ENCODE measurements around the gene PLEKHB2.

Gene PLEKHB2

DNA sequence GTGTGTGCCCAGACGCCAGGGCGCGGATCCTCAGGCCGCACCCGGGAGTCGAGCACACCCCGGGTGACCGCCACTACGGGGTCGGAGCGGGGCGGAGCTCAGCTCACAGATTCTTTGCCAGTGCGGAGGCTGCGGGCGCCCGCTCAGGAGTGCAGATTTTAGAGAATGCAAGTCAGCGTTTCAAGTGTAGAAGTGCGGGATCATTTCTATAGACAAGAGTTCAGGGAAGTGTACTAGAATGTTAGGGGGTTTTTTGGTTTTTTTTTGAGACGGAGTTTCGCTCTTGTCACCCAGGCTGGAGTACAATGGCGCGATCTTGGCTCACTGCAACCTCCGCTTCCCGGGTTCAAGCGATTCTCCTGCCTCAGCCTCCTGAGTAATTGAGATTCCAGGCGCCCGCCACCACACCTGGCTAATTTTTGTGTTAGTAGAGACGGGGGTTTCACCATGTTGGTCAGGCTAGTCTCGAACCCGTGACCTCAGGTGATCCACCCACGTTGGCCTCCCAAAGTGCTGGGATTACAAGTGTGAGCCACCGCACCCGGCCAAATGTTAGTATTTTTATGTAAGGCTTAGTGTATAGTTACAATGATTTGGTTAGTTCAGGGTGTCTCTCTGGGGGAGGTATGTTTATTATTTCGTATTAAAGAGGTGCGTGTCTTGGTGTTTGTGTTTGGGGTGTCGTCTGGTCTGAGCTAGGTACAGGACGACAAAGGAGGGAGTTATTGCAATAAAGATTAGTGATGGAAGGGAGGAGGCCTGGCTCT lies 11.3 kb upstream of the PLEKHB2 start:
- DNase-seq, result peak in 1 of 2 donors; percentile 78

DNA sequence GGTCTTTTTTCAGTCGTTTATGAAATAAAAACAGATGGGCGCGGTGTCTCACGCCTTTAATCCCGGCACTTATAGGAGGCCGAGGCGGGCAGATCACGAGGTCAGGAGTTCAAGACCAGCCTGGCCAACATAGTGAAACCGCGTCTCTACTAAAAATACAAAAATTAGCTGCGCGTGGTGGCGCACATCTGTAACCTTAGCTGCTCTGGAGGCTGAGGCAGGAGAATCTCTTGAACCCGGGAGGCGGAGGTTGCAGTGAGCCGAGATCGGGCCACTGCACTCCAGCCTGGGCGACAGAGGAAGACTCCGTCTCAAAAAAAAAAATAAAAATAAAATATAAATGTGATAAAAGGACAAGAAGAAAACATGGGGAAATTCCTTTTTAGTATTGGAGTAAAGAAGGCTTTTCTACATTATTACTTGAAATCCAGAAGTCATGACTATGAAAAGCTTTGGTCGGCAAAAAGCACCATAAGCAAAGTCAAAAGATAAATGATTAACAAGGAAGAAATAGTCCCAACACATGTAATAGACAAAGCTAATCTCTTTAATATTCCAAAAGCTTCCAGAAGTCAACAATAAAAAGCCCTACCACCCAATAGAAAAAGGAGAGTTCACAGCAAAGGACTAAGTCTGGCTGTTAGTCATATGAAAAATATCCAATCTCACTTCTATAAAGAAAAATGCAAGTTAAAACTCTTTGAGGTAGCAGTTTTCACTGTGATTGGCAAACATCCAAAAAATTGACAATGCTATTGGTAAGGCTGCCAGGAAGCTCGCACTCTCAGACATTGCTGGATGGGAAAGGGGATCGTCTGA lies 10.5 kb upstream of the PLEKHB2 start:
- DNase-seq, result no peak

DNA sequence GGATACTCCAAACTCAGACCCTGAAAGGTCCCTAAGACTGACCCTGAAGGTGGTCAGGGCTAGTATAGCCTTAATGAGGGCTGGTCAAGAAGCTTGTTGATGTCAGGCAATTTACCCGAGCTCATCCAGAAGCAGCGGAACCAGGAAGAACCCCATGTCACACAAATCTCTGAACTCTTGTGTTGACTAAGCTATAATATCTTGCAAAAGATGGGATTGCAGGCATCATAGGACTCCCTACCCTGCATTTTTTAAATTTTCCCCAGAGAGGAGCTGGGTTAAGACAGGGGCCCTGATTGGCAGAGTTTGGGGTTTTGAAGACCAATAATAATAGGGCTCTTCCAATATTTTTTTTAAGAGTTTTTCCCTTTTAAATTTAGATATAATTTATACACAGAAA lies 2.0 kb upstream of the PLEKHB2 start:
- peak; percentile 52 to 66 for DNase-seq

DNA sequence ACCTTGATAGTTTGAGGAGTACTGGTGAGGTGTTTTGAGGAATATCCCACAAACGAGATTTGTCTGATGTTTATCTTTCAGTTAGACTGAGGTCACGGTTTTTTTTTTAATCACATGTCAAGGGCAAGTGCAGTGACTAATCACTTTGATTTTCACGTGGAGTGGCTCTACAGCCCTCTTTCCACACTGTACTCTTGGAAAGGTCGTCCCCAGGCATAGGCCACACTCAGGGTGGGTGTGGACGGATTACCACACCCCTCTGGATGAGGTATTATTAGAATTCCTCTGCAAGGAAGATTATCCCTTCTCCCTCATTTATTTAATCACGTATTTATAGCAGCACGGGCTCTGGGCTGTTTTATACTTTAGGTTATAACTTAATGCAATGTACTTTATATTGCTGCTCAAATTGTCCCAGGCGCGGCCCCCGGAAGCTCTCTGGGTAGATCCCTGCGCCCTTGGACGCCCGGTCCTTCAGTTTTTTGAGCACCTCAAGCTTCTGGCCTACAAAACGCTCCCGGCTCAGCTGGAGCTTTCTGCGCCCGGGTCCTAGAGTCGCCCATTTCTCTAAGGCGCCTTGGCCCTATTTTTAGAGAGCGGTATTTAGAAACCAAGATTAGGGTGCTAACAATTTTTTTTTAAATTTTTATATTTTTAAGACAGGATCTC lies 515 bp upstream of the PLEKHB2 start:
- peak; percentile 93 for DNase-seq

DNA sequence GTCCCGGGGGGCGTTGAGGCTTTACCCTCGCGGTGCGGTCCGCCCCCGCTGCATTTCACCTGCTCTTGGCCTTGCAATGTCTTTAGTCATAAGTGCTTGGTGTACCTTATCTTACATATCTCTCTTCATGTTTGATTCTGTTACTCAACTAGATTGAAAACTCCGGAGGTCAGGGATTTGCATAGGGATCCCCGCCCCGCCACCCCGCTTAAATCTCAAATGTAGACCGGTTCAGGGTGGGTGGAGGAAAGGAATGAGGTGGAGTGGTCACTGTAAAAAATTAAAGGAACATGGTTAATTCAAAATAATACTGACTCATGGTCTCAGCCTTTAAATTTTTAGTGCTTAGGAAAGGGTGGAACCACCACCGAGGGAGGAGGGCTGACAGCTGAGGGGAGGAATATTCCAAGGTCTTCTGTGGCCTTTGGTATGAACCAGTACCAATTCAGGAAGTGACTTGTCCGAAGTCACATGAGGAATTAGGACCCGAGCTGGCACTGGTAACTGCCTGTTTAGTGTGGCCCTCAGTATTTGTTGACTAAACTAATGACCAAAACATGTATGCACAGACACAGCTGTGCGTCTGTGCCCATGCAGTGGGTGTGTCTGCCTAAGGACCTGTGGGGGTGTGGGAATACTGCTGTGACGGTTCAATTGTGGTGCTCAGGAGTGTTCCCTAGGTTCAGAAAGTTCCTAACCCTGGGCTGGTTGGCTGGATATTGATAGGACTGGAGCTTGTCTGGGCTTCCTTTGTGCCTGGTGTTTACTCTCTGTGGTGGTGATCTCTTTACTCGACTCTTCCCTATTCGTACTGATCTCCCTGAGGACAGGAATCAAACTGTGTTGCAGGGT lies 1.0 kb downstream of the PLEKHB2 start:
- DNase-seq, result peak; percentile 87 to 89

DNA sequence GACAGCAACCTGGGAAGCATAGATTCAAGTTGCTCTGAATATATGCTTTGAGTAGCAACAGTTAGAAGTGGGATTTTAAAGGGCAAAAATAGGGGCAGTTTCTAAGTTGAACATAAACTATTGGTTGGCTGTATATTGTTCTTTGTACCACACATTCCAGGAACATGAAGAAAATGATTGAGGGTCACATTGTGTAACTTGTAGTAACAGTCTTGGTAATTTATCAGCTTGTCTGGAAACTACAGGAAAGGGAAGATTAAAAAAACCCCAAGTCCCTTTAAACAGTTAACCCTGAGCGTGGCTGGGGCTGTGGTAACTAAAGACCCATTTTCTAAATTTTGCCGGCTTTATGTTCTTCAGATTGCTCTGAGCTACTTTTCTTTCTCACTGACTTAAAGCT lies 7.4 kb downstream of the PLEKHB2 start:
- no peak for DNase-seq

DNA sequence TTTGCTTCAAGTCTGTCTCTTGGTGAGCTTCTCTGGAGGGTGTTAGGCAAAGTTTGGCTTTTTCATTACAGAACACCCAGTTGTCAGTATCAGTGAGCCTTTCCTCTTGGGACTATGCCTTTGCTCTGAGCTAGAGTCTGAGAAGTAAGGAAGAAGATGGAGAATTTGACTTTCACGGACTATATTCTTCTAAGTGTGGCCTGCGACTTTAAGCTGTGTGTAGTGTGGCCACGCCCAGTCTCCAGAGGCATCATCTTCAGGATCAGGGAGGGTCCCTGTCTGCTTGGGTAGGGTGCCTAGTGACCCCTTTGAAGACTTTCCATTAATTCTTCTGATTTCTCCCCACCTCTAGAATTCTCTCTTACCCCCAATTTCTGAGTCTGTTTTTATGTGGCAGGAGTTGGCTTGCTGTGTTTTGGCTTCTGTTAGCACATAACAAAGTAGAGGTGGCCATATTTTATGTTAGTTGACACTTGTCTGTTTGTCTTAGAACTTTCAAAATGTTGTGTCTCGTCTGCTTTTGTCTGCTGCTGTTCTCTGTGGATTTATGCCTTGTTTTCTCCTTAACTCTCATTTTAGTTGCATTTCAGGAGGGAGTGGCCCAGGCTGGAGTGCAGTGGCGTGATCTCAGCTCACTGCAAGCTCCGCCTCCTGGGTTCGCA lies 8.6 kb downstream of the PLEKHB2 start:
- no peak for DNase-seq

DNA sequence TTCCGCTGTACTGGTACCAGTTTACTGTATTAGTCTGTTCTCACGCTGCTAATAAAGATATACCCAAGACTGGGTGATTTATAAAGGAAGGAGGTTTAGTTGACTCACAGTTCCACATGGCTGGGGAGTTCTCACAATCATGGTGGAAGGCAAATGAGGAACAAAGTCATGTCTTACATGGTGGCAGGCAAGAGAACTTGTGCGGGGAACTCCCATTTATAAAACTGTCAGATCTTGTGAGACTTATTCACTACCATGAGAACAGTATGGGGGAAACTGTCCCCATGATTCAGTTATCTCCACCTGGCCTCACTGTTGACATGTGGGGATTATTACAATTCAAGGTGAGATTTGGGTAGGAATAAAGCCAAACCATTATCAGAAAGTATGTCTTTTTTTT lies 9.8 kb downstream of the PLEKHB2 start:
- DNase-seq, result peak; percentile 62 to 77

DNA sequence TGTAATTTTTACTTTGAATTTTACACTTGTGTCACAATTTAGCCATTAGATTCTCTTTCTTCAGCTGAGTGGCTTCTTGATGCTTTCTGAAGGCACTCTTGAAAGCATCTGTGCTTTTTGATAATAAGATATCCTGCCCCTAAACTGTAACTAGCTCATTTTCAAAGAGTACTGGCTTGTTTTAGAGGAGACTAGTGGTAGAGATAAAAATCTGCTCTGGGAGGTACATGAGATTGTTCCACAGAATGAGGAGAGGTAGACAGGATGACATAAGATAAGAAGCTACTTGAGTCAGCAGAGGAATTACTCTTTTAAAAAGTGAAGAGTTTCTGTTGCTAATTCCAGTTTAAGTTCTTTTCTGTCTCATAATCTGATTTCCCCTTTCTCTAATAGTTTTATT lies 10.6 kb downstream of the PLEKHB2 start:
- no peak for DNase-seq

DNA sequence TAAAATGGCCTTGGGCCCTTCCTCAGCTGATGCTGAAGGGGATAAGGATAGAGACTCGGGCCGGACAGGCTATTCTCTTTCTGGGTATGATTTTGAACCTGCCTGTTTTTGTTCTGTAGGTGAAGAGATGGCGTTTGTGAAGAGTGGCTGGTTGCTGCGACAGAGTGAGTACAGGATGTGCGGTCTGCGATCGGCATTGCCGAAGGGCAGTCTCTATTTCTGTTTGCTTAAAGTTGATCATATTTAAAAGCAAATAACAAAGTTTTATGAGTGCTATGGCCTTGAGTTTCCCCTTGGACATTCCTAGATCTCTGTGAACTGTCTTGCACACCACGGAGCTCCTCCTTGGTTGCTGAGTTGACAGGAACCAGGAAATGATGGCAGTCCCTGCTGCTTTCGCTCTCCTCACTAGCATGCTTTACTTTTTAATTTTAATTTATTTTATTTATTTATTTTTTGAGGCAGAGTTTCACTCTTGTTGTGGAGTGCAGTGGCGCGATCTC lies 15.7 kb downstream of the PLEKHB2 start:
- no peak for DNase-seq

DNA sequence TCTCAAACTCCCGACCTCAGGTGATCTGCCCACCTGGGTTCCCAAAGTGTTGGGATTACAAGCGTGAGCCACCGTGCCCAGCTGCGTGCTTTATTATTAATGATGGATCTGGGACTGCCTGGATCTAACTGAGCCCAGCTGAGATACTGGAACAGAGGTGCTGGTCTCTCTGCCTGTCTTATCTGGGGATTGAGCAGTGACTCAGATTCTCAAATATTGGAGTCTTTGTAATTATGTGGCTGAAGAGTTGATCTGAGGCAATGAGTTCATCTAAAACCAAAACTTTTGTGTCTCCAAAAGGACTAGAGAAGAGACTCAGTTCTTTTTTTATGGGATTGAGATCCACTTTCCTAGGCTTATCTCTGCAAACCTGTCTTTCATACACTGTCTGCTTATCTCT lies 16.3 kb downstream of the PLEKHB2 start:
- DNase-seq, result no peak

DNA sequence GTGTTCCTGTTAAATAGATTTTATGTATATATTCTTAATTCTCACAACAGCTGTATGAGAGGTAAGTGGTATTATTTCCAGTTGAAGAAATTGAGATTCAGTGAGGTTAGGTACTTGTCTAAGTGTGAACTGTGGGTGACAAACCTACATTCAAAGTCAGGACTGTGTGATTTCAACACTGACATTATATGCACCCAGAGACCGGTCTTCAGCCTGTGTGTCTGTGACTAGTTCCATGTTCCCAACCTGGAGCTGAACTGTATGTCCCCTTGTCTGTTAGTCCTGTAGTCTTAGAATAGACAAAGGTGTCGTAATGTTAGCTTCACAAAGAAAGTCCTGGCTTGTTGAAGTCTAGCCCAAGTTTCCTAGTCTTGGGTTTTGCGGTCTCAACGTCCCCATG lies 17.4 kb downstream of the PLEKHB2 start:
- DNase-seq, result no peak

DNA sequence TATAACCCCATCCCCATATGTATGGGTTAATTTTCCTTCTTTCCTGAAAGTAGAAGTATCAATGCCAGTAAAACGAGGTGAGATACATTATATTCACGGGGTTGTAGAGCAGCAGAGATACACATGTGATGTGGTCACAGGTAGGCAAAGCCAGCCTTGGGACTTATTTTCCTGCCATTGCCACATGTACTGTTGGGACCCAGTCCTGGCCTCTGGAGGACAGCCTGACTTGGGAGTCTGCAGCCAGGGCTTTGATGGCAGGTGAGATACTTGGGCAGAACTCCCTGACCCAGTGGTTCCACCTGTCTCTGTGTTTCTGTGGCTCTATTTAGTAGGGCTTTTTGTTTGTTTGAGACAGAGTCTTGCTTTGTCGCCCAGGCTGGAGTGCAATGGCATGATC lies 18.1 kb downstream of the PLEKHB2 start:
- DNase-seq, result no peak

DNA sequence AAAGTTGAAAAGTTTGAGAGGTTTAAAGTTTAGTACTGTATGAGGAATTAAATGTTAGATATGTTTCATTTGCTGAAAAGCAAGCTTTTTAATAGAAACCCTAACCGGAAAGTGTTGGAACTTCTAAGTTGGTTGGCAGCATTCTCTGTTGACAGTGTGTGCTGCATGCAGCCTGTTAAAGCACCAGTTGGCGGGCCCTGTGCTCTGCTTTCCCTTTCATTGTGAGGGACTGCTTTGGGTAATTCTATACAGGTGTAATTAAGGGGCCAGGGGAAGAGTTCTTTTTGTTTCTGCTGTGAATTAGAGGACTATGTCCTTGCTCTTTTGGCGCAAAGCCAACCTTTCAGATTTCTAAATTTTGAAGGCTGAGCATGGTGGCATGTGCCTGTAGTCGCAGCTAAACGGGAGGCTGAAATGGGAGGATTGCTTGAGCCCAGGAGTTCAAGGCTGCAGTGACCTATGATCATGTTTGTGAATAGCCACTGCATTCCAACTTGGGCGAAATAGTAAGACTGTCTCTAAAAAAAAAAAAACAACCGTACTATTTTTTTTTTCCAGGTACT lies 20.1 kb downstream of the PLEKHB2 start:
- no peak for DNase-seq

DNA sequence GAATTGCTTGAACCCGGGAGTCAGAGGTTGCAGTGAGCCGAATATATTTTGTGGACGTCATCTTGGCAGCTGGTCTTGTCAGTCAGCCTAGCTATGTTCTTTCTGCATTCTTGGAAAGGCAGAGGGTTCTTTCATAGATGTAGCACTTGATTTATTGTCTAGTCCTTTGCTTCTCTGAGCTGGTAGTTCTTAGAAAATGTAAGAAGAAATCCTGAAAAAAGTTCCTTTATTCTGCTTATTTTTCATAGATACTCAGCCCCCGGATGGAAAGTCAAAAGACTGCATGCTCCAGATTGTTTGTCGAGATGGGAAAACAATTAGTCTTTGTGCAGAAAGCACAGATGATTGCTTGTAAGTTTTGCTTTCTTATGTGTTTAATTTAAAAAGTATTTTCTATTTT lies 21.3 kb downstream of the PLEKHB2 start:
- no peak for DNase-seq

DNA sequence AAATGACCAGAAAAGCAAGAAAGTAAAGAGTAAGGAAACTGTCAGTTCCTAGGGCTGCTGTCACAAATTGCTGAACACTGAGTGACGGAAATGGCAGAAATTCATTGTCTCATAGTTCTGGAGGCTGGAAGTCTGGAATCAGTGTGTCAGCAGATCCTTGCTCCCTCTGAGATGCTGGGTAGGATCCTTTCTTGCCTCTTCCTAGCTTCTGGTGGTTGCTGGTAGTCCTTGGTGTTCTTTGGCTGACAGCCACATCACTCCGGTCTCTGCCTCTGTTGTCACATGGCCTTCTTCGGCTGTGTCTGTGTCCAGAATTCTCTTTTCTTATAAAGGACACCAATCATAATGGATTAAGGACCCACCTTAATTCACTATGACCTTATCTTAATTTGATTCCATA lies 21.9 kb downstream of the PLEKHB2 start:
- no peak for DNase-seq

DNA sequence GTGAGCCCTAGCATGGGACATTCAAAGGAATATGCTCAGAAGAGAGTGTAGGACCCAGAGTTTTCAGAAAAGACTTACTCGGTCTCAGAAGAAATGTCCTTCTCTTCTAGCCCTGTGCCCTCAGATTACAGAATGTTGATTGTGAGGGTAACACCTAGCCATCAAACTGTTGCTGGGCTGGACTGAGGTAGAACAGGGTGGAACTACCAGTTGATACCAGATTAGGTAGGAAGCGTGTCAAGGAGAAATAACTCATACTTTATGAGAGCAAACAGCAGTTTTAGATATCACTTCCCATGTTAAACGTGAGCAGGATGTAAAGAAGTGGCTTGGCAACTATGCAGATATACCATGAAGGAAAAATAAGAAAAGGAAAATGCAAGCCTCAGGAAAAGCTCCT lies 22.8 kb downstream of the PLEKHB2 start:
- DNase-seq, result no peak

DNA sequence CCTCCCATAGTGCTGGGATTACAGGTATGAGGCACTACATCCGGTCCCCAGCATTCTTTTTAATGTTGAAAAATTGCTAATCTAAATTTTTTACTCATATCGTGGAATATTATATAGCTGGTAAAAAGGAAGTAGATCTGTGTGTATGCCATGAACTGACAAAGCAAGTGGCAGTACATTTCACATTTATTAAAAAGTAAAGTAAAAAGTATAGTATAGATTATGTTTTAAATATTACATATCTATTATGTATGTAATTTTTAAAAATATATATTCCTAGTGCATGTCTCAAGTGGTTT lies 25.1 kb downstream of the PLEKHB2 start:
- no peak for DNase-seq

DNA sequence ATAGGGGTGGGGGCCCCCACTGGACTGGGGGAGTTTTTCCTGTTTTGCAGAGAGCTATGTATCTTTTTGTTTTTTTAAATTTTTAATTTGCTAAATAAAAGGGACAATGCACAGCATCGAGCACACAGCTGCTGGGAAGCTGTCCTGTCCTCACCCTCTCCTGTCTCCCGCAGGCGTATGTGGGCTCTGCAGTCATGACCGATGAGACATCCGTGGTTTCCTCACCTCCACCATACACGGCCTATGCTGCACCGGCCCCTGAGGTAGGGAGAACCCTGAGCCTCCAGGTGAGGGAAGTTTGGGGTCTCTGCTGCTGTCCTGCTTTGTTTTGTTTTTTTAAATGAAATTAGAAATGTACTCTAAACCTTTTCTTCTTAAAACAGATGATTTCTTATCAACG lies 27.6 kb downstream of the PLEKHB2 start:
- DNase-seq, result no peak

DNA sequence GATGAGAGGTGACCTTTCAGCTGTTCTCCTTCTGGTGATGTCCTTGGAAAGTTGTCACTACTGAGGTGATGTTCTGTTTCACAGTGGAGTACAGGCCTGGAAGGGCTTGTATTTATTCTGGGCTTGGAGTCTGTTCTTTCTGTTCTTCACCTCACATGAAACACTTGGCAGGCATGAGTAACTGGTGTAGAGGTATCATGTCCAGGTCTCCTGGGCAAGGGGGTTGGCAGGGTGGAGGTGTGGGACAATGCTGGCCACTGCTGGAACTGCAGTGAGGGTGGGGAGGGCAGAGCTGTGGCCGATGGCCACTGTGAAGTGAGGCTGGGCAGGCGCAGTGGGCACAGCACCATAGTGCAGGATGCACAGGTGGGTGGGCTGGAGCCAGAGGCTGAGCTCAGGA lies 35.4 kb downstream of the PLEKHB2 start:
- no peak for DNase-seq

DNA sequence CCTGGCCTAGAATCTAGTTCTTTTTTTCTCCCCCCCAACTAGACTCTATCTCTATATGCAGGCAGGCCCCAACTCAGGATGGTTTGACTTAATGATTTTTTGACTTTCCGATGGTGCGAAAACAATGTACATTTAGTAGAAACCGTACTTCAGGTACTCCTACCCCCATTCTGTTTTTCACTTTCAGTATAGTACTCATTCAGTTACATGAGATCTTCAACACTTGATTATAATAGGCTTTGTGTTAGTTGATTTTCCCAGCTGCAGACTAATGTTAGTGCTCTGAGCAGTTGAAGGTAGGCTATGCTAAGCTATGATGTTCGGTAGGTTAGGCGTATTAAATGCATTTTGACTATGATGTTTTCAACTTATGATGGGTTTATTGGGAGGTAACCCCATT lies 37.7 kb downstream of the PLEKHB2 start:
- DNase-seq, result no peak

DNA sequence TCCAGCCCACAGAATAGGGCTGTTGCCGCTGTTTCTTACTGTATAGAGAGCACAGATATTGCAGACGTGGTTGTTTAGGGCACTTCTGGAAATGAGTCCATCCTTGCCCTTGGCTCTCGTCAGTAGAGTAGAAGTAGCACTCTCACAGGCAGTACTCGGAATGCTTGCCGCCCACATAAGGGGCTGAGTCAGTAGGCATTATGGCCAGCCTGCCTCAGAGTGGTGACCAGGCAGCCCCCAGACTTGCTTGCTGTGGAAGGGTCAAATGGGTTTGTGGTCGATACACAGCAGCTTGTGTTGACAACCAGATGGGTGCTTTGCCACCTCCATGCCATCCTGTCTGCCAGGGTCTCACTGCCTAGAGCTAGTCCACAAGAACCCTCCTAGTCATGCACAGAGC lies 38.7 kb downstream of the PLEKHB2 start:
- peak; percentile 28 to 51 for DNase-seq

Data from inflammatory macrophage (primary cell).